K562 (cell line): ENCODE data around the gene PPM1H. TPM values are rescaled to one million over a fixed set of nuclear protein-coding genes. Genes with fewer than 3 reads are reported as not detected.

ENCODE experiments used
- ARID1B ChIP-seq: fragments of 450-650 bp; IDR thresholded peaks from 2 replicates; pipeline ENCODE4 v1.6.1; 2016; ENCODE audit warnings: antibody characterized with exemption, mild to moderate bottlenecking, inconsistent platforms
- BCL6 ChIP-seq: fragments of 250-450 bp; sonication (Bioruptor Pico); IDR thresholded peaks from 2 replicates; pipeline ENCODE4 v1.4.0; 2020
- CHD1 ChIP-seq: fragments of 200-600 bp; sonication (generic); IDR thresholded peaks from one replicate; pipeline ENCODE4 v1.6.1; 2012; ENCODE audit warnings: mild to moderate bottlenecking, moderate library complexity, low read length, inconsistent platforms
- CREM ChIP-seq: IDR thresholded peaks from 2 replicates; pipeline ENCODE4 v1.6.1; 2014; ENCODE audit warnings: antibody characterized with exemption, low read depth
- ERF ChIP-seq: fragments of 450-650 bp; formaldehyde crosslinking; IDR thresholded peaks from 2 replicates; pipeline ENCODE4 v1.4.0; 2020; ENCODE audit warnings: mild to moderate bottlenecking, mixed read lengths
- GABPB1 ChIP-seq: sonication (generic); formaldehyde crosslinking; IDR thresholded peaks from 2 replicates; pipeline ENCODE4 v1.8.0; 2022; ENCODE audit warnings: mild to moderate bottlenecking, missing genetic modification reagents
- IRF1 ChIP-seq: sonication (generic); formaldehyde crosslinking; IDR thresholded peaks from 2 replicates; pipeline ENCODE4 v1.8.0; 2022; ENCODE audit warnings: missing genetic modification reagents, mild to moderate bottlenecking, borderline replicate concordance
- MAFF ChIP-seq: IDR thresholded peaks from 2 replicates; pipeline ENCODE4 v1.6.1; 2012; ENCODE audit warnings: low read length, improper control_type of control experiment
- MTA1 ChIP-seq: fragments of 450-650 bp; IDR thresholded peaks from 2 replicates; pipeline ENCODE4 v1.6.1; 2017; ENCODE audit warnings: borderline replicate concordance
- NR2C1 ChIP-seq, 2 experiments: fragments of 450-650 bp; IDR thresholded peaks; 2 replicates each; pipeline ENCODE4 v1.6.1; 2017; ENCODE audit warnings: mild to moderate bottlenecking in 2 of 2, antibody characterized with exemption in 1 of 2, inconsistent platforms in 1 of 2, missing compliant biosample characterization in 1 of 2, missing genetic modification characterization in 1 of 2
- PHF21A ChIP-seq: fragments of 450-650 bp; IDR thresholded peaks from 2 replicates; pipeline ENCODE4 v1.6.1; 2017; ENCODE audit warnings: low read depth, borderline replicate concordance
- RAD51 ChIP-seq: fragments of 450-650 bp; IDR thresholded peaks from 2 replicates; pipeline ENCODE4 v1.7.1; 2016; ENCODE audit warnings: low read depth, mild to moderate bottlenecking, borderline replicate concordance
- RBM34 ChIP-seq: fragments of 200-400 bp; formaldehyde crosslinking; IDR thresholded peaks from 2 replicates; pipeline ENCODE4 v1.6.1; 2018; ENCODE audit warnings: low read length, borderline replicate concordance; ENCODE audit not compliant: insufficient read depth
- SMAD1 ChIP-seq: fragments of 150-350 bp; IDR thresholded peaks from 2 replicates; pipeline ENCODE4 v1.6.1; 2014; ENCODE audit warnings: low read length, low read depth; ENCODE audit not compliant: partially characterized antibody
- SMARCA5 ChIP-seq: fragments of 450-650 bp; IDR thresholded peaks from 2 replicates; pipeline ENCODE4 v1.6.1; 2016
- SOX6 ChIP-seq: fragments of 450-650 bp; IDR thresholded peaks from 2 replicates; pipeline ENCODE4 v1.6.1; 2014; ENCODE audit warnings: mild to moderate bottlenecking
- TBL1XR1 ChIP-seq, 2 experiments: IDR thresholded peaks; 2 replicates each; pipeline ENCODE4 v1.6.1; 2012; ENCODE audit warnings: improper control_type of control experiment in 2 of 2, low read length in 2 of 2, mild to moderate bottlenecking in 1 of 2
- XRCC3 ChIP-seq: fragments of 450-650 bp; IDR thresholded peaks from 2 replicates; pipeline ENCODE4 v1.6.1; 2017; ENCODE audit warnings: mild to moderate bottlenecking, moderate library complexity
- ZBTB8A ChIP-seq: fragments of 450-650 bp; IDR thresholded peaks from 2 replicates; pipeline ENCODE4 v1.6.1; 2018; ENCODE audit warnings: mild to moderate bottlenecking, moderate library complexity; ENCODE audit not compliant: partially characterized antibody
- ZFPM2 ChIP-seq: fragments of 250-450 bp; sonication (Bioruptor Pico); IDR thresholded peaks from 2 replicates; pipeline ENCODE4 v1.5.1; 2022; ENCODE audit warnings: mild to moderate bottlenecking
- ZNF165 ChIP-seq: fragments of 250-450 bp; sonication (Bioruptor Pico); IDR thresholded peaks from 2 replicates; pipeline ENCODE4 v1.4.0; 2020; ENCODE audit warnings: borderline replicate concordance
- ZNF197 ChIP-seq: fragments of 200-800 bp; sonication (Bioruptor generic); IDR thresholded peaks from 2 replicates; pipeline ENCODE4 v1.6.1; 2016; ENCODE audit warnings: low read depth, missing genetic modification characterization, missing compliant biosample characterization
- ZNF780A ChIP-seq: fragments of 250-450 bp; sonication (Bioruptor Pico); IDR thresholded peaks from 2 replicates; pipeline ENCODE4 v1.5.0; 2021; ENCODE audit warnings: mild to moderate bottlenecking
- polyA plus RNA-seq, 8 experiments: library from polyadenylated mRNA; depleted of rRNA in 4 of 8; stranded (reverse) in 5 of 8; unstranded in 3 of 8; fragments of >200 nt; fragmentation: Nextera tagmentation in 2 of 8; fragmentation: Illumina TruSeq in 1 of 8; extraction: Ambion mirVana in 2 of 8; extraction: Trizol in 1 of 8; gene quantifications; 2 replicates each; pipeline versions ENCODE4 v1.2.1 to v1.2.3, GENCODE V29; 2011 to 2014; ENCODE audit warnings: inconsistent platforms in 1 of 8, missing spikeins in 1 of 8
- total RNA-seq, 7 experiments: library from RNA; depleted of rRNA in 6 of 7; stranded (reverse); fragments of >200 nt in 6 of 7; fragmentation: Illumina TruSeq in 2 of 7; extraction: Trizol in 2 of 7; gene quantifications; 2 replicates each; pipeline versions ENCODE4 v1.2.1 to v1.2.3, GENCODE V29; 2011 to 2021; ENCODE audit warnings: low replicate concordance in 1 of 7
- TF ChIP-seq, protein P1 (sequence below): fragments of 250-450 bp; sonication (Bioruptor Pico); IDR thresholded peaks from 2 replicates; pipeline ENCODE4 v1.9.0; 2021; ENCODE audit warnings: mild to moderate bottlenecking
- TF ChIP-seq, protein P2 (sequence below), 2 experiments: IDR thresholded peaks; 2 replicates each; pipeline ENCODE4 v1.6.1; 2011; ENCODE audit warnings: borderline replicate concordance in 1 of 2, control low read depth in 1 of 2, low read depth in 1 of 2, low read length in 1 of 2, mild to moderate bottlenecking in 1 of 2, mixed read lengths in 1 of 2, moderate library complexity in 1 of 2; ENCODE audit not compliant: insufficient read depth in 1 of 2, insufficient read length in 1 of 2, poor library complexity in 1 of 2, severe bottlenecking in 1 of 2; ENCODE audit errors: extremely low read depth in 1 of 2

Gene PPM1H
- total and polyA plus RNA-seq, 9 of the 15 experiments (the other 6 are each of a cell fraction or from before 2014, with no cell fraction given): 5.3 to 29.3 (median 11.3) TPM

- no peak for TF ChIP-seq ZNF197
- TF ChIP-seq ARID1B: peak; percentile 38; the same call in 1 of the 2 replicates
- TF ChIP-seq NR2C1 (IDR thresholded peaks at IDR 0.05): peak; percentile 67; the same call in 1 of the 2 replicates
- TF ChIP-seq NR2C1 (tag; IDR thresholded peaks at IDR 0.05): peak; percentile 69
- peak; percentile 51 for TF ChIP-seq CREM
- TF ChIP-seq SMARCA5: peak; percentile 34; the same call in 1 of the 2 replicates
- TF ChIP-seq PHF21A: 0 out of 2 replicates have a peak, but pooled peaks have one; percentile 26
- no peak for TF ChIP-seq CHD1
- no peak for TF ChIP-seq BCL6 (CRISPR knock-in tag)
- peak; percentile 33; the same call in 1 of the 2 replicates for TF ChIP-seq SOX6
- TF ChIP-seq, protein P1, sequence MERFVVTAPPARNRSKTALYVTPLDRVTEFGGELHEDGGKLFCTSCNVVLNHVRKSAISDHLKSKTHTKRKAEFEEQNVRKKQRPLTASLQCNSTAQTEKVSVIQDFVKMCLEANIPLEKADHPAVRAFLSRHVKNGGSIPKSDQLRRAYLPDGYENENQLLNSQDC (CRISPR knock-in tag): no peak
- peak; percentile 85 for TF ChIP-seq RAD51
- TF ChIP-seq TBL1XR1 (IDR thresholded peaks at IDR 0.05; ENCODE audit: low read length in 2 of 2): peak in 1 of 2 experiments; percentile 18; a peak in 1 of 4 replicates
- peak; percentile 35; the same call in 1 of the 2 replicates for TF ChIP-seq GABPB1 (CRISPR knock-in tag)
- TF ChIP-seq ERF (CRISPR knock-in tag): no peak
- TF ChIP-seq RBM34: 0 out of 2 replicates have a peak, but pooled peaks have one; percentile 57
- TF ChIP-seq ZFPM2 (CRISPR knock-in tag): no peak
- peak; percentile 40 for TF ChIP-seq SMAD1
- no peak for TF ChIP-seq XRCC3
- no peak for TF ChIP-seq MAFF
- no peak for TF ChIP-seq ZNF165
- TF ChIP-seq ZNF780A (CRISPR knock-in tag): no peak
- 0 out of 2 replicates have a peak, but pooled peaks have one; percentile 27 for TF ChIP-seq MTA1
- TF ChIP-seq, protein P2, sequence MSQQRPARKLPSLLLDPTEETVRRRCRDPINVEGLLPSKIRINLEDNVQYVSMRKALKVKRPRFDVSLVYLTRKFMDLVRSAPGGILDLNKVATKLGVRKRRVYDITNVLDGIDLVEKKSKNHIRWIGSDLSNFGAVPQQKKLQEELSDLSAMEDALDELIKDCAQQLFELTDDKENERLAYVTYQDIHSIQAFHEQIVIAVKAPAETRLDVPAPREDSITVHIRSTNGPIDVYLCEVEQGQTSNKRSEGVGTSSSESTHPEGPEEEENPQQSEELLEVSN (IDR thresholded peaks at IDR 0.05; ENCODE audit: borderline replicate concordance in 1 of 2, extremely low read depth in 1 of 2, insufficient read depth in 1 of 2, insufficient read length in 1 of 2, low read depth in 1 of 2, low read length in 1 of 2, poor library complexity in 1 of 2, severe bottlenecking in 1 of 2): peak; percentile 30 to 56
- TF ChIP-seq IRF1: no peak
- no peak for TF ChIP-seq ZBTB8A
These were observed at the start of gene PPM1H (continued) for GRCh38 chr12:62934799-62935674.
